Bronchial epithelial cell (primary cell): ENCODE measurements around the gene MYOM3. TPM values are rescaled to one million over a fixed set of nuclear protein-coding genes. Genes with fewer than 3 reads are reported as not detected.

ENCODE experiments used
- DNase-seq: peaks from one replicate; pipeline ENCODE4 v3.0.0-alpha.2; 2010; ENCODE audit warnings: low read depth
- FAIRE-seq: peaks from 2 replicates; lab custom pipeline; 2011; peaks lifted over from hg19 to GRCh38; lab: Jason Lieb, UNC
- H3K27me3 ChIP-seq: 2 replicates; pipeline ENCODE4 v1.5.1; 2011; ENCODE audit warnings: low read length; ENCODE audit not compliant: control insufficient read depth, insufficient read depth
- H3K36me3 ChIP-seq: 2 replicates; pipeline ENCODE4 v1.5.1; 2011; ENCODE audit warnings: low read length; ENCODE audit not compliant: control insufficient read depth, insufficient read depth
- H3K4me3 ChIP-seq: 2 replicates; pipeline ENCODE4 v1.5.1; 2011; ENCODE audit warnings: mild to moderate bottlenecking, low read depth, low read length, control low read depth
- CTCF ChIP-seq: IDR thresholded peaks from 2 replicates; pipeline ENCODE4 v1.5.1; 2011; ENCODE audit warnings: mild to moderate bottlenecking, moderate library complexity, low read length, control low read depth, inconsistent platforms; ENCODE audit not compliant: insufficient read depth, severe bottlenecking
- total RNA-seq: library from RNA; depleted of rRNA; stranded (reverse); fragments of >200 nt; gene quantifications from 2 replicates; pipeline ENCODE4 v1.2.1, GENCODE V29; 2014

The MYOM3 gene
- total RNA-seq, 1 donor from 2014 or later, result under 0.01 TPM

GRCh38 chr1:24071941-24072340 is 40.0 kb downstream of the MYOM3 start:
- Histone ChIP-seq H3K4me3 (no peak overlapping the region), H3K36me3 (no peaks in the 10 kb centered on the region), H3K27me3 (no peaks in the 10 kb centered on the region)
- FAIRE-seq, result no peak
- no peak for DNase-seq
- TF ChIP-seq CTCF, result no peak

DNA sequence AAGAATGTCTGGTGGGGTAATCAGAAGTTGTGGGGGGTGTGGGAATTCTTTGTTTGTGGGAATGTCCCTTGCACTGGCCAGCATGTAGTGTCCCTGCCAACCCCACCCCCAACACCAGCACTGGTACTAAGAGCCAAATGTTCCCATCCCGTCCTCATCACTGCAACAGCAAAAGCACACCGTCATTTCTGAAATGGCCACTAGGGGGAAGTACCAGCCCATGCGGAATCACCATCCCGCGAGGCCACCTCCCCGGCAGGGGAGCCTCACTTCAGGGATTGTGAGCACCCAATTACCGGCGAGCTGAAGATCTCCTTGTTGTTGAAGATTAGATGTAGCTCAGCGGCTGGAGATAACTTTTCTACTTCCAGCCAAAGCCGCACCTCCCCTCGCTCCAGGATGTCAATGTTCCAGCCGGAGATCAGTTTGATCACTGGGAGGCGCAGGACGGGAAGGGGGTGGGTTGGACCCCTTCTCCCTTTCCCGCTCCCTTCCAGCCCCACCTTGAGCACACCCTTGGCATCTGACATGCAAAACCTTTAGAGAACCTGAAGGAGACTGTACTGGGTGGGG is 41.0 kb downstream of the MYOM3 start:
- FAIRE-seq (peak; percentile 90), DNase-seq (peak; percentile 75)
- no peak overlapping the region for H3K4me3 ChIP-seq
- TF ChIP-seq CTCF, result peak; percentile 90
- H3K27me3 ChIP-seq, result no peaks in the 10 kb centered on the region
- no peaks in the 10 kb centered on the region for H3K36me3 ChIP-seq

- no peak for TF ChIP-seq CTCF
- Histone ChIP-seq H3K36me3 (no peaks in the 10 kb centered on the region), H3K27me3 (no peaks in the 10 kb centered on the region), H3K4me3 (no peak overlapping the region)
- FAIRE-seq (no peak), DNase-seq (peak; percentile 38)
These were observed 42.1 kb downstream of the MYOM3 start for GRCh38 chr1:24069817-24070216.

GRCh38 chr1:24067978-24068377 is 44.0 kb downstream of the MYOM3 start:
- Histone ChIP-seq H3K36me3 (no peaks in the 10 kb centered on the region), H3K4me3 (no peak overlapping the region), H3K27me3 (peaks cover 2% of the 10 kb centered on the region)
- TF ChIP-seq CTCF, result no peak
- DNase-seq (no peak), FAIRE-seq (no peak)

- Histone ChIP-seq H3K36me3 (no peaks in the 10 kb centered on the region), H3K27me3 (peaks cover 2% of the 10 kb centered on the region), H3K4me3 (no peak overlapping the region)
- TF ChIP-seq CTCF, result no peak
- FAIRE-seq (no peak), DNase-seq (no peak)
These were observed 46.6 kb downstream of the MYOM3 start for GRCh38 chr1:24065304-24065703.

DNA sequence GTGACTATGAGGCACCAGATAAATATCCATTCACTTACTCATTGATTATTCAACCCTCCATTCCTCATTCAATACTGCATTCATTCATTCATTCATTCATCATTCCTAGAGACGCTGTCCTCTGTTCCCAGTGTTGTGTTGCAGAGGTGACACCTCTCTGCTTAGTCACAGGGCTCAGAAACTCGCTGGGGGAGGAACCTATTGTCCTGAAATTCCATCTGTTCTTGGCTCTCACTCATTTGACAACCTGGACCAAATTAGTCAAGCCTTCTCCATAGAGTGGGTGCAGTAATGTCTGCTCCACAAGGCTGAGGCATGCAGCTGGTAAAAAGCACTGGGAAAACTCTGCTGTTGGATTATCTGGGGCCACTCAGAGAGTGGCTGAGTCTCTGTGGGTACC is 49.7 kb downstream of the MYOM3 start:
- DNase-seq (no peak), FAIRE-seq (no peak)
- no peaks in the 10 kb centered on the region for H3K36me3 ChIP-seq
- TF ChIP-seq CTCF, result no peak
- peaks cover 2% of the 10 kb centered on the region for H3K27me3 ChIP-seq
- no peak overlapping the region for H3K4me3 ChIP-seq
